Measurements from ENCODE around the gene ANTXR1.

Gene ANTXR1

GRCh38 chr2:69102041-69102593 is 89.1 kb downstream of the ANTXR1 start:
- TF ChIP-seq CTCF (conservative IDR thresholded peaks at IDR 0.05; ENCODE audit: control insufficient read depth, insufficient read depth, low read depth, low read length), result no peak
- H3K4me3 ChIP-seq (ENCODE audit: control insufficient read depth, low read depth, low read length), result no peak overlapping the region
- no peak for DNase-seq (ENCODE audit: low read depth)

GRCh38 chr2:69103419-69103818 is 90.4 kb downstream of the ANTXR1 start:
- DNase-seq (ENCODE audit: low read depth), result no peak
- no peak for TF ChIP-seq CTCF (conservative IDR thresholded peaks at IDR 0.05; ENCODE audit: control insufficient read depth, insufficient read depth, low read depth, low read length)
- no peak overlapping the region for H3K4me3 ChIP-seq (ENCODE audit: control insufficient read depth, low read depth, low read length)

- no peak overlapping the region for H3K4me3 ChIP-seq (ENCODE audit: control insufficient read depth, low read depth, low read length)
- peak; percentile 28 for DNase-seq (ENCODE audit: low read depth)
- no peak for TF ChIP-seq CTCF (conservative IDR thresholded peaks at IDR 0.05; ENCODE audit: control insufficient read depth, insufficient read depth, low read depth, low read length)
Observed at GRCh38 chr2:69104261-69104660, 91.3 kb downstream of the ANTXR1 start.

- no peak for DNase-seq (ENCODE audit: low read depth)
- no peak for TF ChIP-seq CTCF (conservative IDR thresholded peaks at IDR 0.05; ENCODE audit: control insufficient read depth, insufficient read depth, low read depth, low read length)
Observed at GRCh38 chr2:69109255-69109654, 96.3 kb downstream of the ANTXR1 start.

GRCh38 chr2:69111076-69111475 is 98.1 kb downstream of the ANTXR1 start:
- no peak for DNase-seq (ENCODE audit: low read depth)
- TF ChIP-seq CTCF (conservative IDR thresholded peaks at IDR 0.05; ENCODE audit: control insufficient read depth, insufficient read depth, low read depth, low read length), result no peak
- H3K4me3 ChIP-seq (ENCODE audit: control insufficient read depth, low read depth, low read length), result no peak overlapping the region

More at GRCh38 chr2:69109255-69109654, 96.3 kb downstream of the ANTXR1 start:
- H3K4me3 ChIP-seq (ENCODE audit: control insufficient read depth, low read depth, low read length), result no peak overlapping the region

GRCh38 chr2:69113627-69114026 is 100.6 kb downstream of the ANTXR1 start:
- no peak for DNase-seq (ENCODE audit: low read depth)

More at GRCh38 chr2:69113627-69114026, 100.6 kb downstream of the ANTXR1 start:
- no peak overlapping the region for H3K4me3 ChIP-seq (ENCODE audit: control insufficient read depth, low read depth, low read length)
- no peak for TF ChIP-seq CTCF (conservative IDR thresholded peaks at IDR 0.05; ENCODE audit: control insufficient read depth, insufficient read depth, low read depth, low read length)

Data from fibroblast of mammary gland (primary cell).